Activated naive CD8-positive, alpha-beta T cell treated with anti-CD3 and anti-CD28 coated beads, Interleukin-2, amount 50 U/mL, for 24 hours (primary cell): ENCODE data around the gene CBLB.
A peak's percentile ranks its signal among the peaks of the same experiment; 100 is the strongest.

Experiments used
- ATAC-seq: fragments of 150-1000 bp; cut with Tn5 transposase; one replicate; pipeline ENCODE4 v1.10.0; 2021
- DNase-seq: peaks from one replicate; pipeline ENCODE4 v3.0.0; 2021
- H3K27ac Mint-ChIP-seq: one replicate; pipeline ENCODE4 v1.8.0; 2021; ENCODE audit warnings: mild to moderate bottlenecking, mixed read lengths
- H3K27me3 Mint-ChIP-seq: one replicate; pipeline ENCODE4 v1.8.0; 2021; ENCODE audit warnings: mixed read lengths
- H3K36me3 Mint-ChIP-seq: one replicate; pipeline ENCODE4 v1.8.0; 2021; ENCODE audit warnings: low read depth, mixed read lengths
- H3K4me1 Mint-ChIP-seq: one replicate; pipeline ENCODE4 v1.8.0; 2021; ENCODE audit warnings: mixed read lengths
- H3K4me3 Mint-ChIP-seq: one replicate; pipeline ENCODE4 v1.8.0; 2021; ENCODE audit warnings: mild to moderate bottlenecking, moderate library complexity, mixed read lengths
- H3K9me3 Mint-ChIP-seq: one replicate; pipeline ENCODE4 v1.8.0; 2021; ENCODE audit warnings: mixed read lengths

The CBLB gene

GRCh38 chr3:105847452-105847851 is 21.4 kb downstream of the CBLB start:
- Mint-ChIP-seq H3K27me3 (no peaks in the 10 kb centered on the region), H3K9me3 (peaks cover 8% of the 10 kb centered on the region), H3K36me3 (peaks cover 67% of the 10 kb centered on the region), H3K27ac (peak overlapping the region; percentile 89), H3K4me3 (peak overlapping the region; percentile 50), H3K4me1 (peaks cover 70% of the 10 kb centered on the region)
- DNase-seq: no peak
- ATAC-seq: peak; percentile 89

GRCh38 chr3:105846809-105847208 is 22.0 kb downstream of the CBLB start:
- H3K36me3 Mint-ChIP-seq: peaks cover 70% of the 10 kb centered on the region
- ATAC-seq (no peak), DNase-seq (no peak)
- peaks cover 76% of the 10 kb centered on the region for H3K4me1 Mint-ChIP-seq
- peak overlapping the region; percentile 50 for H3K4me3 Mint-ChIP-seq
- peaks cover 8% of the 10 kb centered on the region for H3K9me3 Mint-ChIP-seq
- no peaks in the 10 kb centered on the region for H3K27me3 Mint-ChIP-seq
- peak overlapping the region; percentile 89 for H3K27ac Mint-ChIP-seq

DNA sequence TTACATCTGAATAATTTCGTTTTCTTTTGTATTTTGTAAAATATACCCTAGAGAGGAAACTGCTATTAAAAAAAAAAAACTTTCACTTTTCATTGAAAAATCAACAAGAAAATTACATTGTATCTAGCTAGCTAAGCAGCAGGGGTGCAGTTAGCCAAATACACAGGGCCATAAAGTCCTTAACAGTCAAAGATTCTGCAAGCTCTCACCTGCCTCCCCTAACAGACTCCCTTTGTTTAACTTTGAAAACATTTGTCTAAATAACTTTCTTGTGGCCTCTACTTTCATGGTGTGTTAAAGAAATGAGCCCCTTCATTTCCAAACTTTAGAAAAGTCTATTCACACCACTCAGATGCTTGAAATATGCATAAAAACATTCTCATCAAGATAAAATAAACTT is 23.3 kb downstream of the CBLB start:
- peaks cover 69% of the 10 kb centered on the region for H3K4me1 Mint-ChIP-seq
- H3K36me3 Mint-ChIP-seq: peaks cover 64% of the 10 kb centered on the region
- DNase-seq: no peak
- no peaks in the 10 kb centered on the region for H3K27me3 Mint-ChIP-seq
- ATAC-seq: no peak
- no peak overlapping the region for H3K4me3 Mint-ChIP-seq
- H3K27ac Mint-ChIP-seq: peak overlapping the region; percentile 73
- H3K9me3 Mint-ChIP-seq: peaks cover 3% of the 10 kb centered on the region

GRCh38 chr3:105844704-105845103 is 24.1 kb downstream of the CBLB start:
- Mint-ChIP-seq H3K9me3 (peaks cover 3% of the 10 kb centered on the region), H3K4me3 (no peak overlapping the region), H3K27me3 (no peaks in the 10 kb centered on the region), H3K4me1 (peaks cover 70% of the 10 kb centered on the region), H3K36me3 (peaks cover 63% of the 10 kb centered on the region), H3K27ac (peak overlapping the region; percentile 46)
- no peak for DNase-seq
- ATAC-seq: no peak

DNA sequence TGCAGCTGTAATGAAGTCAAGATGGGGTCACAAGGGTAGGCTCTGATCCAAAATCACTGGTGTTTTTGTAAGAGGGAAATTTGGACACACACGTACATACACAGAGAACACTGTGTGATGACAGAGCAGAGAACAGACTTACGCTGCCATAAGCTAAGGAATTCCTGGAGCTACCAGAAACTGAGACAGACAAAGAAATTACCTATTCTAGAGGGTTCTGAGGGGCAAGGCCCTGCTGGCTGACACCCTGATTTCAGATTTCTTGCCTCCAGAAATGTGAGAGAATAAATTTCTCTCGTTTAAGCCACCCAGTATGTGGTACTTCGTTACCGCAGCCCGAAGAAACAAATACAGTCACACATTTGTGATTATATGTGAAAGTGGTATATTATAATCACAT is 24.8 kb downstream of the CBLB start:
- no peak for ATAC-seq
- H3K9me3 Mint-ChIP-seq: peaks cover 3% of the 10 kb centered on the region
- H3K4me3 Mint-ChIP-seq: no peak overlapping the region
- DNase-seq: no peak
- peaks cover 68% of the 10 kb centered on the region for H3K4me1 Mint-ChIP-seq
- no peaks in the 10 kb centered on the region for H3K27me3 Mint-ChIP-seq
- peaks cover 60% of the 10 kb centered on the region for H3K36me3 Mint-ChIP-seq
- H3K27ac Mint-ChIP-seq: peak overlapping the region; percentile 46

- Mint-ChIP-seq H3K36me3 (peaks cover 62% of the 10 kb centered on the region), H3K4me1 (peaks cover 68% of the 10 kb centered on the region), H3K4me3 (no peak overlapping the region), H3K27ac (no peak overlapping the region), H3K27me3 (no peaks in the 10 kb centered on the region), H3K9me3 (peaks cover 3% of the 10 kb centered on the region)
- DNase-seq: no peak
- ATAC-seq: no peak
Observed at GRCh38 chr3:105842943-105843342, 25.9 kb downstream of the CBLB start.

GRCh38 chr3:105842449-105842848 is 26.4 kb downstream of the CBLB start:
- ATAC-seq: no peak
- peaks cover 67% of the 10 kb centered on the region for H3K4me1 Mint-ChIP-seq
- H3K27ac Mint-ChIP-seq: no peak overlapping the region

DNA sequence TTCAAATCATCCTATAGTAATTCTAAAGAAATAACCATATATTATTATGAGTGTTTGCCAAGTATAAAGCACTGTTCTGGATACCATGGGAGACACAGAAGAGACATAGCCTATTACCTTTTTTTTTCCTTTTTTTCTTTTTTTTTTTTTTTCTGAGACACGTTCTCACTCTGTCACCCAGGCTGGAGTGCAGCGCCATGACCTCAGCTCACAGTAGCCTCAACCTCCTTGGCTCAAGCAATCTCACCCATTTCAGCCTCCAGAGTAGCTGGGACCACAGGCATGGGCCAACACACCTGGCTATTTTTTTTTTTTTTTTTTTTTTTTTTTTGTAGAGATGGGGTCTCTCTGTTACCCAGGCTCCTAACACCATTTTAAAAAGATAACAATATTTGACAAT is 30.9 kb downstream of the CBLB start:
- H3K27me3 Mint-ChIP-seq: no peaks in the 10 kb centered on the region
- H3K4me1 Mint-ChIP-seq: peaks cover 77% of the 10 kb centered on the region
- no peaks in the 10 kb centered on the region for H3K9me3 Mint-ChIP-seq
- no peak for DNase-seq
- H3K36me3 Mint-ChIP-seq: peaks cover 73% of the 10 kb centered on the region
- peak overlapping the region; percentile 85 for H3K27ac Mint-ChIP-seq
- no peak for ATAC-seq
- H3K4me3 Mint-ChIP-seq: no peak overlapping the region

More at GRCh38 chr3:105842449-105842848, 26.4 kb downstream of the CBLB start:
- Mint-ChIP-seq H3K9me3 (peaks cover 3% of the 10 kb centered on the region), H3K36me3 (peaks cover 62% of the 10 kb centered on the region), H3K27me3 (no peaks in the 10 kb centered on the region), H3K4me3 (no peak overlapping the region)
- no peak for DNase-seq

DNA sequence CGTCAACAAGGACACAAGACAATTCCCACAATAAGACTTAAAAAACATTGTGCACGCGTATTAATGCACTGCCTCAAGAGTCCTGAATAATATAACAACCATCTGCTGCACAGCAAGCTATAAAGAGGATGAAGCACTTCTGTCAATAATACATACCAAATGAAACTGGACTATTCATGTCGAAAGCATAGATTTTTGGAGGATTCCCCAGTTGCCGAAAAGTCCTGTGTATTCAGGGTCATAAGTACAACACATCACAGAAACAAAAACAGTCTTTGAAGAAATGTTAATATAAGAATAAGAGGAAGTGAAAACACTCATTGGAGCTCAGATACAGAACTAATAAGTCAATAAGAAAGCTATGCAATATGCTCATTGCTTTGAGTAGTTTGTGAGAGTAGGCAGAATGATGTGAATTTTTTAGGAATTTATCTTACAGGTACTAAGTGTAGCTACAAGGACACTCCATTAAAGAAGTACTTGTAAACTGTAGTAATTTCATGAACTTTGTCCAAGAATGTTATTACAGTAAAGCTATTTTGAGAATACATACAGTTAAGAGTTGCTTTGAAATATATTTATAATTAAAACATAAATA is 31.6 kb downstream of the CBLB start:
- H3K9me3 Mint-ChIP-seq: no peaks in the 10 kb centered on the region
- peaks cover 74% of the 10 kb centered on the region for H3K36me3 Mint-ChIP-seq
- H3K27ac Mint-ChIP-seq: peak overlapping the region; percentile 78
- H3K27me3 Mint-ChIP-seq: no peaks in the 10 kb centered on the region
- DNase-seq: no peak
- peaks cover 81% of the 10 kb centered on the region for H3K4me1 Mint-ChIP-seq
- H3K4me3 Mint-ChIP-seq: peak overlapping the region; percentile 50
- no peak for ATAC-seq

DNA sequence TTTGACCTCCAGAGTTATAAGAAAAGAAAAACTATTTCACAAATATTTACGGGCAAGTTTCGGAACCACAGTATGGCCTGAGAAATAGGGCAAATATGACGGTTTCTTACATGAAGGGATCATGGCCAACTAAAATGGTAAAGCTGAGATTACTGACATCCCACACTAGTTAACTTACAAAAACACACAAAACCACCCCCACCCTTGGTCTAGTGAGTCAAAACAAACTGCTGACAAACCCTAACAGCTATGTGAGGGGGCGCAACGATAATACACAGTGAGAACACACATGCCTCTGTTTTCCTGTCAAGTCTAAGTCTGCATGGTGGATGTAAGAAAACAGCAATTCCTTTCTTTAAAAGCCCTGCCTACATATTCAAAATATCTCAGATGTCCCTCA is 32.3 kb downstream of the CBLB start:
- peak overlapping the region; percentile 50 for H3K4me3 Mint-ChIP-seq
- H3K36me3 Mint-ChIP-seq: peaks cover 73% of the 10 kb centered on the region
- peaks cover 1% of the 10 kb centered on the region for H3K9me3 Mint-ChIP-seq
- H3K4me1 Mint-ChIP-seq: peaks cover 83% of the 10 kb centered on the region
- ATAC-seq: peak; percentile 50
- H3K27me3 Mint-ChIP-seq: no peaks in the 10 kb centered on the region
- no peak for DNase-seq
- H3K27ac Mint-ChIP-seq: peak overlapping the region; percentile 78

DNA sequence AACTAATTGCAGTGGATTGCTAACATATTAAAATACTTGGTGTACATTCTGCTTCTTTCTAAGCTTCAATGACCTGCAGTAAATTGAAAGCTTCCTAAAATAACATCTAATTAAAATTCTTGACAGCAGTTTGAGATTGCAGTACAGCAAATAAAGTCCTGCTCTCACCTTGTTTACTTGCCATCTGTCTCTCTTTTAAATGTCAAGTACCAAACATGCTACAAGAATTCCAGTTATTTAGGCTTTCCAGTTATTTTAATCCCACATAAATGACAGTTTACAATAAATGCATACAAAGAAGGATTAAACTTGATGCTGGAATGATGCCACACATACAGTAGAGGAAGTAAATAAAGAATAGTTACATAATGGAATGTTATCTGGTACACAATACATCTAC is 33.2 kb downstream of the CBLB start:
- Mint-ChIP-seq H3K4me3 (no peak overlapping the region), H3K27ac (peak overlapping the region; percentile 43), H3K4me1 (peaks cover 93% of the 10 kb centered on the region), H3K27me3 (no peaks in the 10 kb centered on the region), H3K9me3 (peaks cover 9% of the 10 kb centered on the region), H3K36me3 (peaks cover 80% of the 10 kb centered on the region)
- no peak for ATAC-seq
- DNase-seq: no peak

DNA sequence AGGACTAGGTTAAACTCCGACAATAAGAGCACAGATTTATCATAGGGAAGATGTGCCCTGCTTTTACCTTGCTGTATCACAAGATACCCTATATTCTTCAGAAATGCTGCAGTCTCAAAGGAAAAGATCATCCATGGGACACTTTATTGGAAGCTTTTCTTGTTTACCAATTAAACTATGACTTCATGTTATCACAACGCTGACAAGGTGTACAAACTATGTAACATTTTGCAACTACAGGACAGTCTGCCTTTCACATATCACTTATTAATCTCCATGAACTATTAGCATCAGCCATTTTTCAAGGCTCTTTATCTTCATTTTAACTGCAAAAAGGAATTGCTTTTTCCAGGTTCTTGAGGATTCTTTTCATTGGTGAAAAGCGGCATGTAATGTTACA is 34.0 kb downstream of the CBLB start:
- Mint-ChIP-seq H3K36me3 (peaks cover 79% of the 10 kb centered on the region), H3K9me3 (peaks cover 9% of the 10 kb centered on the region), H3K27ac (peak overlapping the region; percentile 80), H3K4me1 (peaks cover 94% of the 10 kb centered on the region), H3K27me3 (no peaks in the 10 kb centered on the region), H3K4me3 (no peak overlapping the region)
- ATAC-seq (no peak), DNase-seq (no peak)

DNA sequence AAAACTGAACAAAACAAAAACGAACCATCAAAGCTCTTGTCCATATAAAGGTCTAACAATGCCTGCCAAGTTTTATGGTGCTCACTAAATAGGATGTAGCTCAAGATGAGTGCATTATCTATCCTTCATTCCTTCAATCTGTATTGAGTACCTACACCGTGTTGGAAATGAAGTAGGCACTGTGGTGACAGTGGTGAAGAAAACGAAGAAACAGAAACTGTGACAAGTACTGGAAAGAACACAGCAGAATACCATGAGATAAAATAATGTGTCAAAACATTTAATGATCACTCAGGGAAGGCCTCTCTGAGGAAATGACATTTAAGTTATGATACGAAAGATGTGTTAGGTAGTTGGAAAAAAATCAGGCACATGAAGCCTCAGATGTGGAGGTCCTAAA is 36.2 kb downstream of the CBLB start:
- Mint-ChIP-seq H3K4me1 (peaks cover 91% of the 10 kb centered on the region), H3K9me3 (peaks cover 9% of the 10 kb centered on the region), H3K27me3 (no peaks in the 10 kb centered on the region), H3K36me3 (peaks cover 72% of the 10 kb centered on the region), H3K27ac (peak overlapping the region; percentile 100), H3K4me3 (peak overlapping the region; percentile 53)
- DNase-seq (no peak), ATAC-seq (peak; percentile 85)

DNA sequence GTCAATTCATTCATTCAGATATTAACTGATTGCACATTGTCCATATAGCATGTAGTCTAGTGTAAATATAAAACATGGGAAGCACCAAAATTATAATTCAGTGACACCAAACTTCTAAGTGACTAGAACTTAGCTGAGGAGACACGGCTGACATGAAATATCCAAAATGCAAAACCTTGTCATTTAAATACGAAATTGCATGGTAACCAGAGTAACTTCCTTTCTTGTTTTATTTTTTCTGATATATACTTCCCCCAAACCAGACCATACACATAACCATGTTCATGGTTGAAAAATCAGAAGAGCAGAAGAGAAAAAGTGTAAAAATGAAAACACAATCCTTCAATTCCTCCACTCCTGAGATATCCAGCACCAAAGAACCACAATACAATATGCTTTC is 38.0 kb downstream of the CBLB start:
- H3K9me3 Mint-ChIP-seq: peaks cover 16% of the 10 kb centered on the region
- peak overlapping the region; percentile 100 for H3K27ac Mint-ChIP-seq
- no peaks in the 10 kb centered on the region for H3K27me3 Mint-ChIP-seq
- no peak for DNase-seq
- no peak for ATAC-seq
- peaks cover 69% of the 10 kb centered on the region for H3K36me3 Mint-ChIP-seq
- H3K4me1 Mint-ChIP-seq: peaks cover 92% of the 10 kb centered on the region
- H3K4me3 Mint-ChIP-seq: peak overlapping the region; percentile 62

DNA sequence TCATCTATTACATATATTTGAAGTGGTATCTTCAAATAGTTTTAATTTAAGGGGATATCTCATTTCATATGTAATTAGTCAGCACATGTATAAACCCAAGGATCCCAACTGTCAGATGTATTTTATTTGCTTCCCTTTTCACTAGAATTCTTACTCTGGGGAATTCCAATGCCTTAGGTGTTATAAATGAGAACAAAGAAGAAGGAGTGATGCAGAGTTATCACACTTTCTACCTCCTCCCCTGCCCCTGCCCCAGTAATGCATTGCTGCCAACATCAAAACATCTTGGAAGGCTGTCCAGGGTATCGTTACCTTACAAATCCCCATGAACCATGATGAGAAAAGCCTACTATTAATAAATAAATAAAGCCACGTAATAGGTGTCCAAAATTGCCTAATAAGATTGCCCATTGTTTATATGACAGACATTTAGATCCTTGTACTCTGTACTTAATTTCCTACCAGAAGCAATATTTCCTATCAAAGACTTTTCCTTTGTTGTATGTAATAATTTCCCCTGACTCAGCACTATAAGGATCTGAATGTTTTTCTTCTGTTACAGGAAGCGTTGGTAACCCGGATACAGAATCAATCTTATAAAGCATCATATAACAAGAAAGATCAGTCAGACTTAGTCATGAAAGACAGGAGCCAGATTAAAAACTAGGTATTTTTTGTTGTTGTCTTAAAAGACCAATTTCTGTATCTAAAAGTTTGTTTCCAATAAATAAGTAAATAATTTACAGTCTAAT is 38.8 kb downstream of the CBLB start:
- H3K4me3 Mint-ChIP-seq: peak overlapping the region; percentile 49
- peaks cover 70% of the 10 kb centered on the region for H3K36me3 Mint-ChIP-seq
- peaks cover 16% of the 10 kb centered on the region for H3K9me3 Mint-ChIP-seq
- peaks cover 93% of the 10 kb centered on the region for H3K4me1 Mint-ChIP-seq
- no peak for DNase-seq
- ATAC-seq: no peak
- H3K27me3 Mint-ChIP-seq: no peaks in the 10 kb centered on the region
- peak overlapping the region; percentile 100 for H3K27ac Mint-ChIP-seq
